HFFc6 (cell line): Measurements from ENCODE around the gene PRSS50. TPM values are rescaled to one million over a fixed set of nuclear protein-coding genes. Genes with fewer than 3 reads are reported as not detected.

ENCODE experiments used
- DNase-seq: peaks from one replicate; pipeline ENCODE4 v3.0.0-alpha.2; 2018
- H3K27ac Mint-ChIP-seq: 2 replicates; pipeline ENCODE4 v1.8.0; 2020; ENCODE audit warnings: mild to moderate bottlenecking, mixed read lengths
- H3K27me3 Mint-ChIP-seq: 2 replicates; pipeline ENCODE4 v1.8.0; 2021; ENCODE audit warnings: mild to moderate bottlenecking, moderate library complexity, mixed read lengths; ENCODE audit not compliant: insufficient read depth
- H3K36me3 Mint-ChIP-seq: 2 replicates; pipeline ENCODE4 v1.8.0; 2021; ENCODE audit warnings: low read depth, mixed read lengths
- H3K4me1 Mint-ChIP-seq: 2 replicates; pipeline ENCODE4 v1.8.0; 2020; ENCODE audit warnings: low read depth, mixed read lengths
- H3K4me3 Mint-ChIP-seq: 2 replicates; pipeline ENCODE4 v1.8.0; 2020; ENCODE audit warnings: mild to moderate bottlenecking, moderate library complexity, mixed read lengths
- H3K9me3 Mint-ChIP-seq: 2 replicates; pipeline ENCODE4 v1.8.0; 2020; ENCODE audit warnings: mild to moderate bottlenecking, mixed read lengths
- CTCF ChIP-seq: fragments of 200-600 bp; sonication (generic); IDR thresholded peaks from 2 replicates; pipeline ENCODE4 v1.5.0; 2021; ENCODE audit warnings: antibody characterized with exemption, mild to moderate bottlenecking
- total RNA-seq, 6 experiments: library from RNA; stranded (reverse); fragmentation: NEBNext Ultra II Directional; extraction: Animal tissue kit (Norgen Biotek cat#: 25700); gene quantifications; 2 replicates in 1 of 6; 3 replicates in 5 of 6; pipeline ENCODE4 v1.2.3, GENCODE V29; 2021

PRSS50 gene
- total RNA-seq, 6 experiments from 2014 or later: not detected

- Mint-ChIP-seq H3K27me3 (peaks cover 29% of the 10 kb centered on the region), H3K27ac (no peak overlapping the region), H3K9me3 (no peaks in the 10 kb centered on the region), H3K4me1 (peaks cover 11% of the 10 kb centered on the region), H3K4me3 (no peak overlapping the region), H3K36me3 (no peaks in the 10 kb centered on the region)
- TF ChIP-seq CTCF: no peak
- DNase-seq: no peak
These were observed 15.2 kb downstream of the PRSS50 start for GRCh38 chr3:46702246-46703012.

- Mint-ChIP-seq H3K4me3 (no peak within 1 kb of the TSS), H3K9me3 (no peaks in the 10 kb centered on the region), H3K27me3 (peaks cover 27% of the 10 kb centered on the region), H3K27ac (no peak within 1 kb of the TSS), H3K36me3 (no peaks in the 10 kb centered on the region), H3K4me1 (peaks cover 13% of the 10 kb centered on the region)
- no peak for TF ChIP-seq CTCF
- DNase-seq: no peak
These were observed 16.3 kb downstream of the PRSS50 start, which contains the start of gene TMIE for GRCh38 chr3:46701181-46701939. TSS of gene TMIE (plus strand) at chr3:46701392. CDS start at chr3:46701488, 96 bp downstream.

- Mint-ChIP-seq H3K4me1 (peaks cover 11% of the 10 kb centered on the region), H3K4me3 (no peak overlapping the region), H3K27ac (no peak overlapping the region), H3K36me3 (no peaks in the 10 kb centered on the region), H3K27me3 (peaks cover 26% of the 10 kb centered on the region), H3K9me3 (no peaks in the 10 kb centered on the region)
- no peak for TF ChIP-seq CTCF
- DNase-seq: no peak
These were observed 16.9 kb downstream of the PRSS50 start for GRCh38 chr3:46700772-46701171.

DNA sequence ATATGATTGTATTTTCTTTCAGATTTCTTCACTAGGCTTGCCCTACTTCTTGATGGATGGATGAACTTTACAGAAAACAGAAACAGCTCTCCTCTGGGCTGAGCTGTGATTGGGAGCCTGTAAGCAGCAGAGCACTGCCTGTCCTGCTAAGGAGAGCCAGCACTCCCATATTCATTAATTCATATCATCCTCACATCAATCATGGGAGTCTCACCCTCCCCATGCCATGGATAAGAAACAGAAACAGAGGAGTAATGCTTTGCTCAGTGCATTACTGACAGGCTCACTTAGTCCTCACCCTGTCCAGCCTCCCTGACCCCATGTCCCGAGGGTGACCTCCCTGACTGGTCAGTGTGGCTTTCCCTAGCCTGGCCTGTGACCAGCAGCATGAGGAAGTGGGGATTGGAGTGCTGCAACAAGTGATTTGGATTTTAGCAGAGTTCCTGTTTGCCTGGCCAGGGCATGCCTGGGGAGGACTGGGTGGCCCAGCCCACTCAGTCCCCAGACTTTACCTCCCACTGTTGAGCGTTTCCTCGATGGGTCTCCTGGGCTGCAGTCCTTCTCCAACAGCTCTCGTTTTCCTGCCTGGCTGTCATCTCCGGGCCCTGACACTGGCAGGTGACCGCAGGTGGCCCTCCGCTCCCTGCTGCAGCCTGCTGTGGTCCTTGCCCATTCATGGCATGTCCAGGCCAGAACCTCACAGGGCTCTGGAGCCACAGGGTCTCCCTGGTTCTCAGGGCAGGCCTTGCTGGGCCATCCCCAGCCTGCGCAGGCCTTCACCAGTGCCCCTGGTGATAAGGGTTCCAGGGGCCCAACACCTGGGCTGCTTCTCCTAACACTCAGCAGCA, 17.8 kb downstream of the PRSS50 start:
- Mint-ChIP-seq H3K36me3 (no peaks in the 10 kb centered on the region), H3K27ac (no peak overlapping the region), H3K4me3 (no peak overlapping the region), H3K9me3 (no peaks in the 10 kb centered on the region), H3K4me1 (peaks cover 9% of the 10 kb centered on the region; the same call in 1 of the 2 replicates), H3K27me3 (peaks cover 24% of the 10 kb centered on the region)
- TF ChIP-seq CTCF: no peak
- no peak for DNase-seq
